K562 (cell line): ENCODE measurements around the gene IL1F10. TPM values are rescaled to one million over a fixed set of nuclear protein-coding genes. Genes with fewer than 3 reads are reported as not detected.
A peak's percentile ranks its signal among the peaks of the same experiment; 100 is the strongest.

Experiments
- MAZ ChIP-seq, 2 experiments: fragments of 450-650 bp in 1 of 2; sonication (generic) in 1 of 2; formaldehyde crosslinking; IDR thresholded peaks in 1 of 2; conservative IDR thresholded peaks in 1 of 2; 2 replicates each; pipeline versions ENCODE4 v1.4.0 to v1.5.0; 2020; ENCODE audit warnings: mild to moderate bottlenecking in 1 of 2, missing genetic modification reagents in 1 of 2
- polyA plus RNA-seq, 8 experiments: library from polyadenylated mRNA; depleted of rRNA in 4 of 8; stranded (reverse) in 5 of 8; unstranded in 3 of 8; fragments of >200 nt; fragmentation: Nextera tagmentation in 2 of 8; fragmentation: Illumina TruSeq in 1 of 8; extraction: Ambion mirVana in 2 of 8; extraction: Trizol in 1 of 8; gene quantifications; 2 replicates each; pipeline versions ENCODE4 v1.2.1 to v1.2.3, GENCODE V29; 2011 to 2014; ENCODE audit warnings: inconsistent platforms in 1 of 8, missing spikeins in 1 of 8
- total RNA-seq, 7 experiments: library from RNA; depleted of rRNA in 6 of 7; stranded (reverse); fragments of >200 nt in 6 of 7; fragmentation: Illumina TruSeq in 2 of 7; extraction: Trizol in 2 of 7; gene quantifications; 2 replicates each; pipeline versions ENCODE4 v1.2.1 to v1.2.3, GENCODE V29; 2011 to 2021; ENCODE audit warnings: low replicate concordance in 1 of 7
- TF ChIP-seq, protein P1 (sequence below), 2 experiments: fragments of 200-800 bp in 1 of 2; sonication (Bioruptor generic) in 1 of 2; sonication (generic) in 1 of 2; formaldehyde crosslinking in 1 of 2; IDR thresholded peaks in 1 of 2; conservative IDR thresholded peaks in 1 of 2; 2 replicates each; pipeline versions ENCODE4 v1.5.0 to v1.6.1; 2016 to 2020; ENCODE audit warnings: missing compliant biosample characterization in 1 of 2, missing genetic modification characterization in 1 of 2, missing genetic modification reagents in 1 of 2
- TF ChIP-seq, protein P2 (sequence below): fragments of 450-650 bp; IDR thresholded peaks from 2 replicates; pipeline ENCODE4 v1.6.1; 2016; ENCODE audit warnings: mild to moderate bottlenecking, moderate library complexity
- TF ChIP-seq, protein P3 (sequence below): fragments of 250-450 bp; sonication (Bioruptor Pico); IDR thresholded peaks from 2 replicates; pipeline ENCODE4 v1.4.0; 2020

Gene IL1F10
- total and polyA plus RNA-seq, 9 of the 15 experiments (the other 6 are each of a cell fraction or from before 2014, with no cell fraction given), result not detected

DNA sequence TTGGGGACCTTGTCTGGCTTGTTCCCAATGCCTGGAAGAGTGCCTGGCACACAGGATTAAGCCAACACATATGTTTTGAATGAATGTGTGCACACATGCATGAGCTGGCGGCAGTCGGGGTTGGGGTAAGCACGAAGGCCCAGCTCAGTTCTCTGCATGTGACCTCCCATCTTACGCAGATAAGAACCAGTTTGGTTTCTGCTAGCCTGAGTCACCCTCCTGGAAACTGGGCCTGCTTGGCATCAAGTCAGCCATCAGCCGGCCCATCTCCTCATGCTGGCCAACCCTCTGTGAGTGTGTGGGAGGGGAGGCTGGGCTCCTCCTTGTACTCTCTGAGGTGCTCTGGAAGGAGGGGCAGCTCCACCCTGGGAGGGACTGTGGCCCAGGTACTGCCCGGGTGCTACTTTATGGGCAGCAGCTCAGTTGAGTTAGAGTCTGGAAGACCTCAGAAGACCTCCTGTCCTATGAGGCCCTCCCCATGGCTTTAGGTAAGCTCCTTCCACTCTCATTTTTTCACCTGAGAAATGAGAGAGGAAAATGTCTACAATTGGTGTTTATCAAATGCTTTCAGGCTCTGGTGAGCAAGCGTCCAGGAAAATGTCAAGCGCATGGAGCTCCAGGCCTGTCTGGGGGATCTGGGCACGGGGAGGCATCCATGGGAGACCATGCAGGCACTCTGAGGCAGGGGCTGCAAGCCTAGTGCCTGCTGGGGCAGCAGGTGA lies 49.9 kb downstream of the IL1F10 start (continued):
- TF ChIP-seq, protein P1, sequence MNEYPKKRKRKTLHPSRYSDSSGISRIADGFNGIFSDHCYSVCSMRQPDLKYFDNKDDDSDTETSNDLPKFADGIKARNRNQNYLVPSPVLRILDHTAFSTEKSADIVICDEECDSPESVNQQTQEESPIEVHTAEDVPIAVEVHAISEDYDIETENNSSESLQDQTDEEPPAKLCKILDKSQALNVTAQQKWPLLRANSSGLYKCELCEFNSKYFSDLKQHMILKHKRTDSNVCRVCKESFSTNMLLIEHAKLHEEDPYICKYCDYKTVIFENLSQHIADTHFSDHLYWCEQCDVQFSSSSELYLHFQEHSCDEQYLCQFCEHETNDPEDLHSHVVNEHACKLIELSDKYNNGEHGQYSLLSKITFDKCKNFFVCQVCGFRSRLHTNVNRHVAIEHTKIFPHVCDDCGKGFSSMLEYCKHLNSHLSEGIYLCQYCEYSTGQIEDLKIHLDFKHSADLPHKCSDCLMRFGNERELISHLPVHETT (CRISPR knock-in tag; conservative IDR thresholded peaks at IDR 0.05 in 1 of 2, IDR thresholded peaks at IDR 0.05 in 1 of 2), result peak in 1 of 2 experiments; percentile 69; a peak in 2 of 4 replicates
- TF ChIP-seq, protein P2, sequence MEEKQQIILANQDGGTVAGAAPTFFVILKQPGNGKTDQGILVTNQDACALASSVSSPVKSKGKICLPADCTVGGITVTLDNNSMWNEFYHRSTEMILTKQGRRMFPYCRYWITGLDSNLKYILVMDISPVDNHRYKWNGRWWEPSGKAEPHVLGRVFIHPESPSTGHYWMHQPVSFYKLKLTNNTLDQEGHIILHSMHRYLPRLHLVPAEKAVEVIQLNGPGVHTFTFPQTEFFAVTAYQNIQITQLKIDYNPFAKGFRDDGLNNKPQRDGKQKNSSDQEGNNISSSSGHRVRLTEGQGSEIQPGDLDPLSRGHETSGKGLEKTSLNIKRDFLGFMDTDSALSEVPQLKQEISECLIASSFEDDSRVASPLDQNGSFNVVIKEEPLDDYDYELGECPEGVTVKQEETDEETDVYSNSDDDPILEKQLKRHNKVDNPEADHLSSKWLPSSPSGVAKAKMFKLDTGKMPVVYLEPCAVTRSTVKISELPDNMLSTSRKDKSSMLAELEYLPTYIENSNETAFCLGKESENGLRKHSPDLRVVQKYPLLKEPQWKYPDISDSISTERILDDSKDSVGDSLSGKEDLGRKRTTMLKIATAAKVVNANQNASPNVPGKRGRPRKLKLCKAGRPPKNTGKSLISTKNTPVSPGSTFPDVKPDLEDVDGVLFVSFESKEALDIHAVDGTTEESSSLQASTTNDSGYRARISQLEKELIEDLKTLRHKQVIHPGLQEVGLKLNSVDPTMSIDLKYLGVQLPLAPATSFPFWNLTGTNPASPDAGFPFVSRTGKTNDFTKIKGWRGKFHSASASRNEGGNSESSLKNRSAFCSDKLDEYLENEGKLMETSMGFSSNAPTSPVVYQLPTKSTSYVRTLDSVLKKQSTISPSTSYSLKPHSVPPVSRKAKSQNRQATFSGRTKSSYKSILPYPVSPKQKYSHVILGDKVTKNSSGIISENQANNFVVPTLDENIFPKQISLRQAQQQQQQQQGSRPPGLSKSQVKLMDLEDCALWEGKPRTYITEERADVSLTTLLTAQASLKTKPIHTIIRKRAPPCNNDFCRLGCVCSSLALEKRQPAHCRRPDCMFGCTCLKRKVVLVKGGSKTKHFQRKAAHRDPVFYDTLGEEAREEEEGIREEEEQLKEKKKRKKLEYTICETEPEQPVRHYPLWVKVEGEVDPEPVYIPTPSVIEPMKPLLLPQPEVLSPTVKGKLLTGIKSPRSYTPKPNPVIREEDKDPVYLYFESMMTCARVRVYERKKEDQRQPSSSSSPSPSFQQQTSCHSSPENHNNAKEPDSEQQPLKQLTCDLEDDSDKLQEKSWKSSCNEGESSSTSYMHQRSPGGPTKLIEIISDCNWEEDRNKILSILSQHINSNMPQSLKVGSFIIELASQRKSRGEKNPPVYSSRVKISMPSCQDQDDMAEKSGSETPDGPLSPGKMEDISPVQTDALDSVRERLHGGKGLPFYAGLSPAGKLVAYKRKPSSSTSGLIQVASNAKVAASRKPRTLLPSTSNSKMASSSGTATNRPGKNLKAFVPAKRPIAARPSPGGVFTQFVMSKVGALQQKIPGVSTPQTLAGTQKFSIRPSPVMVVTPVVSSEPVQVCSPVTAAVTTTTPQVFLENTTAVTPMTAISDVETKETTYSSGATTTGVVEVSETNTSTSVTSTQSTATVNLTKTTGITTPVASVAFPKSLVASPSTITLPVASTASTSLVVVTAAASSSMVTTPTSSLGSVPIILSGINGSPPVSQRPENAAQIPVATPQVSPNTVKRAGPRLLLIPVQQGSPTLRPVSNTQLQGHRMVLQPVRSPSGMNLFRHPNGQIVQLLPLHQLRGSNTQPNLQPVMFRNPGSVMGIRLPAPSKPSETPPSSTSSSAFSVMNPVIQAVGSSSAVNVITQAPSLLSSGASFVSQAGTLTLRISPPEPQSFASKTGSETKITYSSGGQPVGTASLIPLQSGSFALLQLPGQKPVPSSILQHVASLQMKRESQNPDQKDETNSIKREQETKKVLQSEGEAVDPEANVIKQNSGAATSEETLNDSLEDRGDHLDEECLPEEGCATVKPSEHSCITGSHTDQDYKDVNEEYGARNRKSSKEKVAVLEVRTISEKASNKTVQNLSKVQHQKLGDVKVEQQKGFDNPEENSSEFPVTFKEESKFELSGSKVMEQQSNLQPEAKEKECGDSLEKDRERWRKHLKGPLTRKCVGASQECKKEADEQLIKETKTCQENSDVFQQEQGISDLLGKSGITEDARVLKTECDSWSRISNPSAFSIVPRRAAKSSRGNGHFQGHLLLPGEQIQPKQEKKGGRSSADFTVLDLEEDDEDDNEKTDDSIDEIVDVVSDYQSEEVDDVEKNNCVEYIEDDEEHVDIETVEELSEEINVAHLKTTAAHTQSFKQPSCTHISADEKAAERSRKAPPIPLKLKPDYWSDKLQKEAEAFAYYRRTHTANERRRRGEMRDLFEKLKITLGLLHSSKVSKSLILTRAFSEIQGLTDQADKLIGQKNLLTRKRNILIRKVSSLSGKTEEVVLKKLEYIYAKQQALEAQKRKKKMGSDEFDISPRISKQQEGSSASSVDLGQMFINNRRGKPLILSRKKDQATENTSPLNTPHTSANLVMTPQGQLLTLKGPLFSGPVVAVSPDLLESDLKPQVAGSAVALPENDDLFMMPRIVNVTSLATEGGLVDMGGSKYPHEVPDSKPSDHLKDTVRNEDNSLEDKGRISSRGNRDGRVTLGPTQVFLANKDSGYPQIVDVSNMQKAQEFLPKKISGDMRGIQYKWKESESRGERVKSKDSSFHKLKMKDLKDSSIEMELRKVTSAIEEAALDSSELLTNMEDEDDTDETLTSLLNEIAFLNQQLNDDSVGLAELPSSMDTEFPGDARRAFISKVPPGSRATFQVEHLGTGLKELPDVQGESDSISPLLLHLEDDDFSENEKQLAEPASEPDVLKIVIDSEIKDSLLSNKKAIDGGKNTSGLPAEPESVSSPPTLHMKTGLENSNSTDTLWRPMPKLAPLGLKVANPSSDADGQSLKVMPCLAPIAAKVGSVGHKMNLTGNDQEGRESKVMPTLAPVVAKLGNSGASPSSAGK, result peak; percentile 72
- peak in 1 of 2 experiments; percentile 22; a peak in 1 of 4 replicates for TF ChIP-seq MAZ (CRISPR knock-in tag; conservative IDR thresholded peaks at IDR 0.05 in 1 of 2, IDR thresholded peaks at IDR 0.05 in 1 of 2)
- TF ChIP-seq, protein P3, sequence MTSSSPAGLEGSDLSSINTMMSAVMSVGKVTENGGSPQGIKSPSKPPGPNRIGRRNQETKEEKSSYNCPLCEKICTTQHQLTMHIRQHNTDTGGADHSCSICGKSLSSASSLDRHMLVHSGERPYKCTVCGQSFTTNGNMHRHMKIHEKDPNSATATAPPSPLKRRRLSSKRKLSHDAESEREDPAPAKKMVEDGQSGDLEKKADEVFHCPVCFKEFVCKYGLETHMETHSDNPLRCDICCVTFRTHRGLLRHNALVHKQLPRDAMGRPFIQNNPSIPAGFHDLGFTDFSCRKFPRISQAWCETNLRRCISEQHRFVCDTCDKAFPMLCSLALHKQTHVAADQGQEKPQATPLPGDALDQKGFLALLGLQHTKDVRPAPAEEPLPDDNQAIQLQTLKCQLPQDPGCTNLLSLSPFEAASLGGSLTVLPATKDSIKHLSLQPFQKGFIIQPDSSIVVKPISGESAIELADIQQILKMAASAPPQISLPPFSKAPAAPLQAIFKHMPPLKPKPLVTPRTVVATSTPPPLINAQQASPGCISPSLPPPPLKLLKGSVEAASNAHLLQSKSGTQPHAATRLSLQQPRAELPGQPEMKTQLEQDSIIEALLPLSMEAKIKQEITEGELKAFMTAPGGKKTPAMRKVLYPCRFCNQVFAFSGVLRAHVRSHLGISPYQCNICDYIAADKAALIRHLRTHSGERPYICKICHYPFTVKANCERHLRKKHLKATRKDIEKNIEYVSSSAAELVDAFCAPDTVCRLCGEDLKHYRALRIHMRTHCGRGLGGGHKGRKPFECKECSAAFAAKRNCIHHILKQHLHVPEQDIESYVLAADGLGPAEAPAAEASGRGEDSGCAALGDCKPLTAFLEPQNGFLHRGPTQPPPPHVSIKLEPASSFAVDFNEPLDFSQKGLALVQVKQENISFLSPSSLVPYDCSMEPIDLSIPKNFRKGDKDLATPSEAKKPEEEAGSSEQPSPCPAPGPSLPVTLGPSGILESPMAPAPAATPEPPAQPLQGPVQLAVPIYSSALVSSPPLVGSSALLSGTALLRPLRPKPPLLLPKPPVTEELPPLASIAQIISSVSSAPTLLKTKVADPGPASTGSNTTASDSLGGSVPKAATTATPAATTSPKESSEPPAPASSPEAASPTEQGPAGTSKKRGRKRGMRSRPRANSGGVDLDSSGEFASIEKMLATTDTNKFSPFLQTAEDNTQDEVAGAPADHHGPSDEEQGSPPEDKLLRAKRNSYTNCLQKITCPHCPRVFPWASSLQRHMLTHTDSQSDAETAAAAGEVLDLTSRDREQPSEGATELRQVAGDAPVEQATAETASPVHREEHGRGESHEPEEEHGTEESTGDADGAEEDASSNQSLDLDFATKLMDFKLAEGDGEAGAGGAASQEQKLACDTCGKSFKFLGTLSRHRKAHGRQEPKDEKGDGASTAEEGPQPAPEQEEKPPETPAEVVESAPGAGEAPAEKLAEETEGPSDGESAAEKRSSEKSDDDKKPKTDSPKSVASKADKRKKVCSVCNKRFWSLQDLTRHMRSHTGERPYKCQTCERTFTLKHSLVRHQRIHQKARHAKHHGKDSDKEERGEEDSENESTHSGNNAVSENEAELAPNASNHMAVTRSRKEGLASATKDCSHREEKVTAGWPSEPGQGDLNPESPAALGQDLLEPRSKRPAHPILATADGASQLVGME (CRISPR knock-in tag), result no peak
